Brain pericyte (primary cell): ENCODE results near the gene POLRMT.
"Not testable (repeated sequence)": the region's sequence is repeated elsewhere in the genome, so short reads cannot be mapped to it uniquely, and the experiment has no call there.

ENCODE experiments used
- DNase-seq: peaks from one replicate; pipeline ENCODE4 v3.0.0-alpha.2; 2012; ENCODE audit warnings: low read depth, low spot score

Gene POLRMT

GRCh38 chr19:633068-633785 is at the start of gene POLRMT:
TSS of gene POLRMT (minus strand) at chr19:633537. CDS start at chr19:633512, 25 bp downstream.
- peak; percentile 93 for DNase-seq

- DNase-seq = no peak
Measured at GRCh38 chr19:682678-683320, 49.5 kb upstream of the POLRMT start.

DNA sequence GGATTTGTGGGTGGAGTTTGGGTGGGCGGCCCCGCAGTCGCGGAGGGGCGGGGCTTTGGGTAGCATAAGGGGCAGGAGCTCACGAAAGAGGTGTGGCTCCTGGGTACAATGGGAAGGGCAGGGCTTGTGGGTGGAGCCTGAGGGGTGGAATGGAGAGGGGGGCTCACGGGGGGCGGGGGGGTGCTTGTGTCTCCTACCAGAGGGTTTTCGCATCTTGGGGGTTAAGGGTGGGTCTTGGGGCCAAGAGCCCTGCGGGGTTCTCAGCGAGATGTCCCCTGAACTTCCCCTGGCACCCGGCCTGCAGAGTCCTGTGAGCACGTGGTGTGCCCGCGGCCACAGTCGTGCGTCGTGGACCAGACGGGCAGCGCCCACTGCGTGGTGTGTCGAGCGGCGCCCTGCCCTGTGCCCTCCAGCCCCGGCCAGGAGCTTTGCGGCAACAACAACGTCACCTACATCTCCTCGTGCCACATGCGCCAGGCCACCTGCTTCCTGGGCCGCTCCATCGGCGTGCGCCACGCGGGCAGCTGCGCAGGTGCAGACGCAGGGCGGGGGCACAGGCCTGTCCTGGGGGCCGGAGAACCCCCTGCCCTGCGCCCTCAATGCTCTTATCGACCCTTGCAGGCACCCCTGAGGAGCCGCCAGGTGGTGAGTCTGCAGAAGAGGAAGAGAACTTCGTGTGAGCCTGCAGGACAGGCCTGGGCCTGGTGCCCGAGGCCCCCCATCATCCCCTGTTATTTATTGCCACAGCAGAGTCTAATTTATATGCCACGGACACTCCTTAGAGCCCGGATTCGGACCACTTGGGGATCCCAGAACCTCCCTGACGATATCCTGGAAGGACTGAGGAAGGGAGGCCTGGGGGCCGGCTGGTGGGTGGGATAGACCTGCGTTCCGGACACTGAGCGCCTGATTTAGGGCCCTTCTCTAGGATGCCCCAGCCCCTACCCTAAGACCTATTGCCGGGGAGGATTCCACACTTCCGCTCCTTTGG is 48.0 kb upstream of the POLRMT start:
- no peak for DNase-seq

DNA sequence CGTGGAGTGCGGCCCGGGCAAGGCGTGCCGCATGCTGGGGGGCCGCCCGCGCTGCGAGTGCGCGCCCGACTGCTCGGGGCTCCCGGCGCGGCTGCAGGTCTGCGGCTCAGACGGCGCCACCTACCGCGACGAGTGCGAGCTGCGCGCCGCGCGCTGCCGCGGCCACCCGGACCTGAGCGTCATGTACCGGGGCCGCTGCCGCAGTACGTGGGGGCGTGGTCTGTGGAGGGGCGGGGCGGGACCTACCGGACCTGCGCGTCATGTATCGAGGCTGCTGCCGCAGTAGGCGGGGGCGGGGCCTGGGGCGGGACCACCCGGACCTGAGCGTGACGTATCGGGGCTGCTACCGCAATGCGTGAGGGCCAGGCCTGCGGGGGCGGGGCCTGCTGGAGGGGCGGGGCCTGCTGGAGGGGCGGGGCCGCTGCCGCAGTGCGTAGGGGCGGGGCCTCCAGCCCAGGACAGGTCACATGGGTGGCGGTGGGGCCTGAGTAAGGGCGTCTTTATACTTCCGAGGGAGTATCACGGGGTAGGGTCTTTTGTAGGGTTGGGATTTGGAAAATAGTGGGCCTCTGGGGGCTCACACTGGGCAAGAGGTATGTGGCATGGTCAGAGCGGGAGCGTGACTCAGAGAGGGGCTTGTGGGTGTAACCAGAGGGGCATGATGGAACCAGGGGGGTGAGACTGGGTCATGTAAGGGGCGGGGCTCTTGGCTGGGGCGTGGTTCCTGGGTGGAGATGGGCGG is 47.1 kb upstream of the POLRMT start:
- peak; percentile 91 for DNase-seq

DNA sequence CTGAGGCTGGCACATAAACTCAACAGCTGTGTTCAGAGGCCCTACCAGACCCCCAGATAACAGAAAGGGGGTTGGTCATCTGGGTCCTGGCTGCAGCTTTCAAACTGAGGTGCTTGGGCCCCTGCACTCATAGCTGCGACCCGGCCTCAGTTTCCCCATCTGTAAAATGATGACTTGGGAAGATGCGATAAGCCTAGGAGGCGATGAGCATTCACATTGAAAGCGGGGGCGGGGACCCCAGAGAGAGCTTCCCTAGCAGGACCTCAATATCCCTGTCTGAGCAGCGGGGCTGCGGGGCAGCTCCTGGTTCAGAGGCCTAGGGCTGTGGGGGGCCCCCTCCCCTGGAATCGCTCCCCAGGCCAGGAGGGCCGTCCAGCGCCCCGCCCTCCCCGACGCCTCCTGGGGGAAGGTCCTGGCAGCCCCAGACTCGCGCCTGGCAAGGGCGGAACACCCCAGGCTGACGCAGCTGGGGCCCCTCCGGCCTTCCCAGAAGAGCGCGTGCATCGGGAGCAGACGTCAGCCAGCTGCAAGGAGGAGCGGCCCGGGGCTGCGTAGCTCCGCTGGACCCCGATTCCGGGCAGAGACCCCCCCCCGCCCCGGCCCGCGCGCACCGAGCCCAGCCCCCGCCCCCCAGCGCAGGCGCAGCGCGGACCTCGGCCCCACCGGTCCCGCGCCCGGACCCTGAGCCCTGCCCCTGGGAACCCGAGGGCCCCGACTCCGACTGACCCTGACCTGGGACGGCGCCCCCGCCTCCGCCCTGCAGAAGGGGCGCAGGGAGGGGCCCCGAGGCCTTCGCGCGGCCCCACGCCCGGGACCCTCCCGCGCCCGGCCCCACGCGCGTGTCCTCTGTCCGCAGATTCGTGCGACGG is 46.3 kb upstream of the POLRMT start:
- no peak for DNase-seq

- DNase-seq = no peak
Measured at GRCh38 chr19:678791-679388, 45.6 kb upstream of the POLRMT start.

DNA sequence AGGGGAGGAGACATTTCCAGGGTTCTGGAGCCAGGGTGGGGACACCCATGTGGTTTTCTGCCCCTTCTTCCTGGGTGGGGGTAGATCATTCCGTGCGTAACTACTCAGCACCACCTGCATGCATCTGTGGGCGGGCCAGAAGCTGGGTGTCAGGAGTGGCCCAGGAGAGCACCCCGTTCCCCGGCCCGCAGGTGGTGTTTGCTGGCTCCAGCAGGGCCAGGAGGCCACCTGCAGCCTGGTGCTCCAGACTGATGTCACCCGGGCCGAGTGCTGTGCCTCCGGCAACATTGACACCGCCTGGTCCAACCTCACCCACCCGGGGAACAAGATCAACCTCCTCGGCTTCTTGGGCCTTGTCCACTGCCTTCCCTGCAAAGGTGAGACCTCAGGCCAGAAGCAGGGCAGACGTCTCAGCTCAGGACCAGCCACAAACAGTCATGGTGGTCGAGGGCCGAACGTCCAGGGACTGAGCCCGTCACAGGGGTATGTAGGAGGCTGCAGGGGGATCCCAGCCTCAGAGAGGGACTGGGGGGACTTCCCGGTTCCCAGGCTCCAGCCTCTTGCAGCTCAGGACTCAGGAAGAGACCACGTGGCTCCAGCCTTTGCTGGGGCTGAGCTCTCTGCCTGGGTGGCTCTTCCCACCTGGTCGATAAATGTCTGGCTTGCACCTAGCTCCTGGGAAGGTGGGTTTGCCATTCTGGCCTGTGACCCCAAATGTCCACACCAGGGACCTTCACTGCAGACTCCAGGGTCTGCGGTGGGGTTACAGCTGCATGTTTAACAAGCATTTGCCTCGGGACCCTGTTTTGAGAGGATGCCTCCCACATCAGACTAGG is 44.5 kb upstream of the POLRMT start:
- no peak for DNase-seq

DNA sequence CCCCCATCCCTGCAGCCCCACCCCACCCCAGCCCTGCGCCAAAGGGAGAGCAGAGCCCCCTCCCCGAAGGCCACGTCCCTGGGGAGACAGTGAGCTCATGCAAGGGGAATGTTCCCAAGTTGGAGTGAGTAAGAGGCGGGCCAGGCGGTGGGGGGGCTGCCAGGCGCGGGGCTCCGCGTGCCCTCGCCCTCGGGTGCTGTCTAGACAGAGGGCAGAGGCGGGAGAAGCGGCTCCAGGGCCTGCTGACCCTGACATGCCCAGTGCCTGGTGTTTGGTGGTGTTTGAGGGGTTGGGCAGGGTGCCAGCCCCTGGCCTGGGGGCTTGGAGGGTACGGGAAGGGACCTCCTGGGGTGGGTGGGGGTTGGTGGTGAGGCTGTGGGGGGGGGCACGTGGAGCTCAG is 43.9 kb upstream of the POLRMT start:
- DNase-seq = no peak

DNA sequence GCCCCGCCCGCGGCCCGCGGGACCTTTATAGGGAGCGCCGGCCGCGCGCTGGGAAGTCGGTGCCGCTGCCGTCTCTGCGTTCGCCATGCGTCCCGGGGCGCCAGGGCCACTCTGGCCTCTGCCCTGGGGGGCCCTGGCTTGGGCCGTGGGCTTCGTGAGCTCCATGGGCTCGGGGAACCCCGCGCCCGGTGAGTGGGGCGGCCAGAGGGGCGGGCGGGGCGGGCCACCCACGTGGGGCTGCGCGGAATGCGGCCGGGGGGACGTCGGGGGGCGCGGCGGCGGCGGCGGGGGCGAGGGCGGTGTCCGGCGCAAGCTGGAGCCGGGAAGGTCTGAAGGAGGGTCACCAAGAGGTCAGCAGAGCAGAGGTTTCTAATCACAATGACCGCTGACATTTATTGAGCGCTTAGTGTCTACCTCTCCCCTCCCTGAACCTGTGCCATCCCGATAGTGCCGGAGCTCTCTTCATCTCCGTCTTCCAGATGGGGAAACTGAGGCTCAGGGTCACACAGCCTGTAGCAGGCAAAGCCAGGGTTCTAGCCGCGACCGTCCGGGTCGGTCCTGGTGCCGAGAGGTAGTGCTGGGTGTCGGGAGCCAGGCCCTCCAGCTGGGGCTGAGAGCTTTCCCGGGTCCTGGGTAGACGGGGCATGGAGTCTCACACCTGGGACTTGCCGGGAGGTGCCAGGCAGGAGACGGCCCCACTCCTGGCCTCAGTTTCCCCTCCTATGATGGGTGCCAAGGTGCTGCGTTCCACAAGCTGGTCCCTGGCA is 43.2 kb upstream of the POLRMT start, which contains the start of gene FSTL3:
FSTL3 (plus strand) TSS at position 54 of the 767 bp plus-strand sequence; CDS start at position 86, 32 bp downstream.
- DNase-seq = no peak

- DNase-seq = no peak
Measured at GRCh38 chr19:676007-676338, 42.6 kb upstream of the POLRMT start.

DNA sequence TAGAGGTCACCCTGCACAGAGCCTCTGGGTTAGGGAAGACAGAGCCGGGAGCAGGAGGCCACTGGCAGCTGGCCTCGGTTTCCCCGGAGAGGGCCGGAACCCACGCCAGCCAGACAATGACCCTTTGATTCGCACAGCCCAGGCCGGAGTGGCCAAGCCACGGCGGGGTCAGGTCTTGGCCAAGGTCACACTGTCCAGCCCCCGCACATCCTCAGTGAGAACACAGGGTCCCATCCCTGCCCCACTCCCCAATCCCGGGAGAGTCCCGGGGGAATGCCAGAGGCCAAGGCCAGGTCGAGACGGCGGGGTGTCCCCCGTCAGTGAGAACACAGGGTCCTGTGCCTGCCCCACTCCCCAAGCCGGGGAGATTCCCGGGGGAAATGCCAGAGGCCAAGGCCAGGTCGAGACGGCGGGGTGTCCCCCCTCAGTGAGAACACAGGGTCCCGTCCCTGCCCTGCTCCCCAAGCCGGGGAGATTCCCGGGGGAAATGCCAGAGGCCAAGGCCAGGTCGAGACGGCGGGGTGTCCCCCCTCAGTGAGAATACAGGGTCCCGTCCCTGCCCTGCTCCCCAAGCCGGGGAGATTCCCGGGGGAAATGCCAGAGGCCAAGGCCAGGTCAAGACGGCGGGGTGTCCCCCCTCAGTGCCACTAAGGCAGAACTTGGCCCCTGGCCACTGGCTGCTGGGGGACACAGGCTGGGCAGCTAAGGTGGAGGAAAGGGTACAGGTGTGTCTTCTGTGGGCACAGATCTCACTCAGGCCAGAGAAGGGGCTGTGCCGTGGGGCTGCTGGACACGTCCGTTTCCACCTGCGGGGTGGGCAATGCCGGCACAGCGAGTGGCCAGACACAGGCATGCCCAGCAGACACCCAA is 41.2 kb upstream of the POLRMT start:
- DNase-seq = no peak

GRCh38 chr19:670609-671075 is 37.3 kb upstream of the POLRMT start:
- DNase-seq = no peak

GRCh38 chr19:668675-669434 is 35.5 kb upstream of the POLRMT start:
- DNase-seq = not testable (repeated sequence)

GRCh38 chr19:666985-667573 is 33.7 kb upstream of the POLRMT start:
- not testable (repeated sequence) for DNase-seq

DNA sequence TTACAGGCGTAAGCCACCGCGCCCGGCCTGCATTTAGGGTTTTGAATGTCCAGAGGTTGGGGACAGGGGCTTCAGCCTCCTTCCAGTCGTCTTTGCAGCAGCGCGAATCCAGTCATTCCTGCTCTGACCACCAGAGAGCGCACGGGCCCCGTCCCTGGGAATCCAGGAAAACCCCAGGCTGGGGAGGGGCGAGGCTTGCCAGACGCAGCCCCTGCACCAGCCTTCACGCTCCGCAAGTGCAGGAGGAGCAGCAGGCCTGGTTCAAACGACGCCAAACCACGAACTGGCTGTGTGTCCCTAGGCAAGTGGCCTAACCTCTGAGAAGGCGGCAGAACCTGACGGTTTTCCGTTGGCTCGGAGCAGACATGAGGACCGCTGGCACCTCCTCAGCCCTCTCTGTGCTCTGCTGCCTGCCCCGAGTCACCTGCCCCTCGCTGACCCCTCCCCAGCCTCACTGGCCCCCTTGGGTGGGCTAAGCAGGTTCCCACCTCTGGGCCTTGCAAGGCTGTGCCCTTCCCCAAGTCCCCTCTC is 31.6 kb upstream of the POLRMT start:
- DNase-seq = no peak

DNA sequence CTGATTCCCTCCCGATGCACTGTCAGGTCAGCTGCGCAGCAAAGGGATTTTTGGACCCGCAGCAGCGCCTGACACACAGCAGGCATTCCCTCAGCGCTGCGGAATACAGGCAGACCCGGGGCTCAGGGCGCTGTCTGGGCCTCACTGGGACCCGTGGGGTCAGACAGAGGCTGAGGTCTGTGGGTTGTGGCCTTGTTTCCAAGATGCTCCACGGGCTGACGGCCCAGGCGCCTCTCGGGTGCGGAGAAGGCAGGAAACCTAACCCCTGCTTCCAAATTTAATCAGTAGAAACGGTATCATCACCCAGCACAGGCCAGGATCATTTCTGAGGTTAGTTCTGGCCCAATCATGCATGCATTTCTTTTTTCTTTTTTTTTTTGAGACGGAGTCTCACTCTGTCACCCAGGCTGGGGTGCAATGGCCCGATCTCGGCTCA is 30.4 kb upstream of the POLRMT start:
- DNase-seq = no peak
